ENCODE results near the gene GBX1. TPM values are rescaled to one million over a fixed set of nuclear protein-coding genes. Genes with fewer than 3 reads are reported as not detected.

Gene GBX1
- not detected in 2 replicates for total RNA-seq

GRCh38 chr7:151167197-151167961 lies at the start of gene GBX1:
GBX1 (minus strand) TSS chr7:151167694; CDS start chr7:151167548, 146 bp downstream.

GRCh38 chr7:151210087-151210854 lies 42.8 kb upstream of the GBX1 start, which contains the start of gene H2BK1:
H2BK1 (minus strand) TSS chr7:151210488; CDS start chr7:151210318, 170 bp downstream.

GRCh38 chr7:151186640-151187408 lies 19.3 kb upstream of the GBX1 start, which contains the start of gene ASB10:
ASB10 (minus strand) TSS chr7:151187250; CDS start chr7:151187130, 120 bp downstream.

Other genes with a start within 250 kb of the GBX1 start
- gene KCNH2, start 189.4 kb downstream of the GBX1 start, total RNA-seq, result 0.83 and 1.7 TPM in 2 replicates
- gene NOS3, start 176.7 kb downstream of the GBX1 start, total RNA-seq, result 1.3 TPM in 2 replicates
- gene ATG9B, start 143.2 kb downstream of the GBX1 start, total RNA-seq, result 0.37 TPM in 1 of 2 replicates, not detected in the other
- 19.2 and 24.5 TPM in 2 replicates for gene ABCB8, start 139.2 kb downstream of the GBX1 start, total RNA-seq
- 0.14 and 0.37 TPM in 2 replicates for gene ASIC3, start 119.2 kb downstream of the GBX1 start, total RNA-seq
- 26.7 and 30.1 TPM in 2 replicates for gene CDK5, start 109.8 kb downstream of the GBX1 start, total RNA-seq
- gene SLC4A2, start 108.1 kb downstream of the GBX1 start, total RNA-seq, result 58.6 and 78.7 TPM in 2 replicates
- 74.5 and 76.1 TPM in 2 replicates for gene FASTK, start 86.9 kb downstream of the GBX1 start, total RNA-seq
- 13.2 and 17.4 TPM in 2 replicates for gene TMUB1, start 84.2 kb downstream of the GBX1 start, total RNA-seq
- gene AGAP3, start 81.2 kb downstream of the GBX1 start, total RNA-seq, result 26.2 and 40.4 TPM in 2 replicates
- gene ASB10, start 19.6 kb upstream of the GBX1 start, total RNA-seq, result not detected in 2 replicates
- not detected in 2 replicates for gene H2BK1, start 42.8 kb upstream of the GBX1 start, total RNA-seq
- gene ABCF2, start 59.5 kb upstream of the GBX1 start, total RNA-seq, result 60.3 and 62.2 TPM in 2 replicates
- gene CHPF2, start 64.8 kb upstream of the GBX1 start, total RNA-seq, result 70.1 and 101 TPM in 2 replicates
- 46.6 and 53.7 TPM in 2 replicates for gene SMARCD3, start 81.0 kb upstream of the GBX1 start, total RNA-seq
- 36.0 and 41.0 TPM in 2 replicates for gene NUB1, start 174.1 kb upstream of the GBX1 start, total RNA-seq
- gene WDR86, start 242.3 kb upstream of the GBX1 start, total RNA-seq, result 3.1 and 7.1 TPM in 2 replicates